MCF 10A (cell line): Measurements from ENCODE around the gene SH3BP2. TPM values are rescaled to one million over a fixed set of nuclear protein-coding genes. Genes with fewer than 3 reads are reported as not detected.

ENCODE experiments used
- BruUV-seq: library from RNA; stranded (reverse); fragments of 400-500 nt; replicated peaks from 2 replicates; lab custom pipeline; 2021; lab: Mats Ljungman, UMichigan
- CTCF ChIA-PET: fragments of 300-600 bp; sonication (Branson Sonifier 250); formaldehyde crosslinking; extraction: SDS; loops from one replicate; lab custom pipeline; 2021; ENCODE audit warnings: antibody characterized with exemption, inconsistent platforms; lab: Yijun Ruan, JAX
- POLR2A ChIA-PET: fragments of 300-600, 350-650 bp; sonication (Branson Sonifier 250); formaldehyde crosslinking; extraction: SDS; loops from one replicate; lab custom pipeline; 2020; ENCODE audit warnings: antibody characterized with exemption, inconsistent platforms; lab: Yijun Ruan, JAX
- DNase-seq: peaks from one replicate; pipeline ENCODE4 v3.0.0-alpha.2; 2018; ENCODE audit not compliant: unreplicated experiment
- H3K27ac Mint-ChIP-seq: one replicate; pipeline ENCODE4 v1.8.0; 2022; ENCODE audit warnings: mild to moderate bottlenecking, low read depth, mixed read lengths; ENCODE audit not compliant: unreplicated experiment
- H3K27me3 Mint-ChIP-seq: one replicate; pipeline ENCODE4 v1.8.0; 2022; ENCODE audit warnings: mixed read lengths; ENCODE audit not compliant: insufficient read depth, unreplicated experiment
- H3K36me3 Mint-ChIP-seq: one replicate; pipeline ENCODE4 v1.8.0; 2022; ENCODE audit warnings: mild to moderate bottlenecking, moderate library complexity, mixed read lengths; ENCODE audit not compliant: insufficient read depth, unreplicated experiment
- H3K4me1 Mint-ChIP-seq: one replicate; pipeline ENCODE4 v1.8.0; 2022; ENCODE audit warnings: mixed read lengths; ENCODE audit not compliant: insufficient read depth, unreplicated experiment
- H3K4me3 Mint-ChIP-seq: one replicate; pipeline ENCODE4 v1.8.0; 2022; ENCODE audit warnings: mild to moderate bottlenecking, moderate library complexity, mixed read lengths; ENCODE audit not compliant: unreplicated experiment
- H3K9me3 Mint-ChIP-seq: one replicate; pipeline ENCODE4 v1.8.0; 2022; ENCODE audit warnings: mixed read lengths; ENCODE audit not compliant: unreplicated experiment
- intact Hi-C: fragments of 100-400 bp; cut with micrococcal nuclease; formaldehyde crosslinking; loops from 2 replicates; pipeline ENCODE4 v1.14.1; 2022
- total RNA-seq: library from RNA; stranded (reverse); gene quantifications from 2 replicates; pipeline ENCODE4 v1.2.3, GENCODE V29; 2022
- TF ChIP-seq, protein P1 (sequence below): fragments of 200-600 bp; IDR thresholded peaks from one replicate; pipeline ENCODE4 v1.8.0; 2022; ENCODE audit warnings: antibody characterized with exemption, mild to moderate bottlenecking; ENCODE audit not compliant: unreplicated experiment

The SH3BP2 gene
- total RNA-seq, 1 experiment from 2014 or later, result 57.9 TPM

- Mint-ChIP-seq H3K4me3 (no peak overlapping the region), H3K27ac (no peak overlapping the region), H3K27me3 (no peaks in the 10 kb centered on the region), H3K4me1 (peaks cover 22% of the 10 kb centered on the region), H3K9me3 (no peaks in the 10 kb centered on the region), H3K36me3 (peaks cover 12% of the 10 kb centered on the region)
- intact Hi-C loops, result no loop called here
- ChIA-PET POLR2A (interaction anchor here (0.8 to 1.0 kb wide), 2 partner anchors 11 to 17 kb away, joined by 3 to 4 read pairs; no protein-coding TSS in a partner anchor), CTCF (interaction anchor here (0.6 to 1.3 kb wide), 3 partner anchors 16 to 124 kb away, joined by 3 to 4 read pairs (median 3); no protein-coding TSS in a partner anchor)
- no TSS peak for BruUV-seq
- no peak for DNase-seq
- TF ChIP-seq, protein P1, sequence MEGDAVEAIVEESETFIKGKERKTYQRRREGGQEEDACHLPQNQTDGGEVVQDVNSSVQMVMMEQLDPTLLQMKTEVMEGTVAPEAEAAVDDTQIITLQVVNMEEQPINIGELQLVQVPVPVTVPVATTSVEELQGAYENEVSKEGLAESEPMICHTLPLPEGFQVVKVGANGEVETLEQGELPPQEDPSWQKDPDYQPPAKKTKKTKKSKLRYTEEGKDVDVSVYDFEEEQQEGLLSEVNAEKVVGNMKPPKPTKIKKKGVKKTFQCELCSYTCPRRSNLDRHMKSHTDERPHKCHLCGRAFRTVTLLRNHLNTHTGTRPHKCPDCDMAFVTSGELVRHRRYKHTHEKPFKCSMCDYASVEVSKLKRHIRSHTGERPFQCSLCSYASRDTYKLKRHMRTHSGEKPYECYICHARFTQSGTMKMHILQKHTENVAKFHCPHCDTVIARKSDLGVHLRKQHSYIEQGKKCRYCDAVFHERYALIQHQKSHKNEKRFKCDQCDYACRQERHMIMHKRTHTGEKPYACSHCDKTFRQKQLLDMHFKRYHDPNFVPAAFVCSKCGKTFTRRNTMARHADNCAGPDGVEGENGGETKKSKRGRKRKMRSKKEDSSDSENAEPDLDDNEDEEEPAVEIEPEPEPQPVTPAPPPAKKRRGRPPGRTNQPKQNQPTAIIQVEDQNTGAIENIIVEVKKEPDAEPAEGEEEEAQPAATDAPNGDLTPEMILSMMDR, result no peak
Observed at GRCh38 chr4:2849267-2850152, 56.6 kb downstream of the SH3BP2 start.

DNA sequence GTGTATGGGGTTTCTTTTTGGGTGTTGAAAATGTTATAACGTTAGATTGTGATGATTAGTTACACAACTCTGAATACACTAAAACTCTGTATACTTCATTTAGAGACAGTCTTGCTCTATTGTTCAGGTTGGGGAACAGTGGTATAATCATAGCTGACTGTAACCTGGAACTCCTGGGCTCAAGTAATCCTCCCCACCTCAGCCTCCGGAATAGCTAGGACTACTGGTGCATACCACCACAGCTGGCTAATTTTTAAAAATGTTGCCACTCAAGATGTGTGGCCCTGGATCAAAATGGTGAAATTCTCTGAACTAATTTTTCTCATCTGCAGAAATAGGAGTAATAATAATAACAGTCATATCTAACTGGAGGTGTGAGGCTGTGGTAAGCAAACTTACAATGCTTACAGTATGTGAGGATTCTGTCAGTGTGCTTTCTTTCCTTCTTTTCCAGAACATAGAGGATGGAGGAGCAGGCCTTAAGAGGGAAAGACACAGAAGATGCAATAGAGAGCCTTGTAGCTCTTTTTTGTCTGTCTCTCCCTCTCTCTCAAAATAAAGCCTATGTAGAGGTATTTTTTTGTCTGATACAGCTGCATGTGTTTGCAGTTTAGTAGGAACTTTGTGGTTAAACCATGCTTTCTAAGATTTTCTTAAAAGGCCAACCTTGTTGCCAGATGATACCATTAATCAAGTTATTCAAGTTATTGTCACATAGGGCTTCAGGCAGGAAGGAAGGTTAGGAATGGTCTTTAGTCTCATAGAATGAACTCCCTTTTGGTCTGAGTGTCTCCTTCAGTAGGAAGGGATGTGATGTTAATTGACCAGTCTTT is 58.3 kb downstream of the SH3BP2 start:
- no peaks in the 10 kb centered on the region for H3K27me3 Mint-ChIP-seq
- peak overlapping the region; percentile 46 for H3K27ac Mint-ChIP-seq
- ChIA-PET CTCF (no interaction called here), POLR2A (no interaction called here)
- H3K4me3 Mint-ChIP-seq, result no peak overlapping the region
- no peak for DNase-seq
- H3K36me3 Mint-ChIP-seq, result peaks cover 10% of the 10 kb centered on the region
- BruUV-seq, result no TSS peak
- intact Hi-C loops, result no loop called here
- H3K9me3 Mint-ChIP-seq, result no peaks in the 10 kb centered on the region
- peaks cover 10% of the 10 kb centered on the region for H3K4me1 Mint-ChIP-seq
- TF ChIP-seq, protein P1, result no peak

DNA sequence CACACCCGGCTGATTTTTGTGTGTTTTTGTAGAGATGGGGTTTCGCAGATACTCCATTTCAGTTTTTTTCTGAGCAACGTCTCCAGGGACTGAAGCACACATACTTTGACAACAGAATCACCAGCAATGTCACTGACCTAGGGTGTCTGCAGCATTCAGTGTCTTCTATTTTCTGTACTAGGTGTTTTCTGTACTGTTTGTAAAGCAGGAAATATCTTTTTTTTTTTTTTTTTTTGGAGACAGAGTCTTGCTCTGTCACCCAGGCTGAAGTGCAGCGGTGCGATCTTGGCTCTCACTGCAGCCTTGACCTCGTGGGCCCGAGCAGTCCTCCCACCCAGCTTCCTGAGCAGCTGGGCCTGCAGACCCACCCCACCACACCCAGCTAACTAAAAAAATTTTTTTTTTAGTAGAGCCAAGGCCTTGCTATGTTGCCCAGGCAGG is 59.6 kb downstream of the SH3BP2 start:
- DNase-seq, result no peak
- H3K9me3 Mint-ChIP-seq, result no peaks in the 10 kb centered on the region
- no peaks in the 10 kb centered on the region for H3K27me3 Mint-ChIP-seq
- peaks cover 10% of the 10 kb centered on the region for H3K36me3 Mint-ChIP-seq
- no TSS peak for BruUV-seq
- ChIA-PET CTCF (interaction anchor here (0.6 kb wide), 1 partner anchor 460 kb away, joined by 3 read pairs; no protein-coding TSS in a partner anchor), POLR2A (interaction anchor here (0.7 kb wide), 1 partner anchor 114 kb away, joined by 3 read pairs; no protein-coding TSS in a partner anchor)
- H3K4me1 Mint-ChIP-seq, result peaks cover 10% of the 10 kb centered on the region
- H3K4me3 Mint-ChIP-seq, result no peak overlapping the region
- intact Hi-C loops, result no loop called here
- H3K27ac Mint-ChIP-seq, result peak overlapping the region; percentile 54
- TF ChIP-seq, protein P1, result no peak
